Measurements from ENCODE around the gene NRDC. TPM values are rescaled to one million over a fixed set of nuclear protein-coding genes. Genes with fewer than 3 reads are reported as not detected.

NRDC gene
- total and polyA plus RNA-seq, 4 donors: 47.7 to 115 (median 96.1) TPM

GRCh38 chr1:51744506-51745303 is 133.8 kb downstream of the NRDC start:
- Histone ChIP-seq H3K4me1 (ENCODE audit: control insufficient read depth in 1 of 2, insufficient read depth in 2 of 2, low read length in 2 of 2) (no peaks in the 10 kb centered on the region), H3K4me3 (ENCODE audit: low read length in 2 of 2) (no peak overlapping the region), H3K27me3 (ENCODE audit: control insufficient read depth in 1 of 2, insufficient read depth in 2 of 2, low read length in 1 of 2) (no peaks in the 10 kb centered on the region), H3K27ac (ENCODE audit: low read depth in 1 of 2, low read length in 2 of 2) (no peak overlapping the region), H3K36me3 (ENCODE audit: control insufficient read depth in 1 of 2, insufficient read depth in 2 of 2, low read length in 1 of 2) (no peaks in the 10 kb centered on the region), H3K9me3 (ENCODE audit: control insufficient read depth, low read length) (no peaks in the 10 kb centered on the region)
- DNase-seq (no peak), ATAC-seq (ENCODE audit: low FRiP score) (no peak)
- WGBS, 2 donors: 28 to 36% methylated on average over 4 of the region's 4 CpGs
- intact Hi-C loops (cut with DNase I): no loop called here

GRCh38 chr1:51741121-51741681 is 137.3 kb downstream of the NRDC start:
- intact Hi-C loops (cut with DNase I): no loop called here
- DNase-seq (no peak), ATAC-seq (ENCODE audit: low FRiP score) (no peak)
- Histone ChIP-seq H3K36me3 (ENCODE audit: control insufficient read depth in 1 of 2, insufficient read depth in 2 of 2, low read length in 1 of 2) (no peaks in the 10 kb centered on the region), H3K4me1 (ENCODE audit: control insufficient read depth in 1 of 2, insufficient read depth in 2 of 2, low read length in 2 of 2) (no peaks in the 10 kb centered on the region), H3K4me3 (ENCODE audit: low read length in 2 of 2) (no peak overlapping the region), H3K27ac (ENCODE audit: low read depth in 1 of 2, low read length in 2 of 2) (no peak overlapping the region), H3K27me3 (ENCODE audit: control insufficient read depth in 1 of 2, insufficient read depth in 2 of 2, low read length in 1 of 2) (no peaks in the 10 kb centered on the region), H3K9me3 (ENCODE audit: control insufficient read depth, low read length) (no peaks in the 10 kb centered on the region)
- WGBS, 2 donors: 94 to 95% methylated on average over 1 of the region's 1 CpG

- Histone ChIP-seq H3K27ac (ENCODE audit: low read depth in 1 of 2, low read length in 2 of 2) (no peak overlapping the region), H3K4me1 (ENCODE audit: control insufficient read depth in 1 of 2, insufficient read depth in 2 of 2, low read length in 2 of 2) (no peaks in the 10 kb centered on the region), H3K9me3 (ENCODE audit: control insufficient read depth, low read length) (no peaks in the 10 kb centered on the region), H3K4me3 (ENCODE audit: low read length in 2 of 2) (no peak overlapping the region), H3K27me3 (ENCODE audit: control insufficient read depth in 1 of 2, insufficient read depth in 2 of 2, low read length in 1 of 2) (no peaks in the 10 kb centered on the region), H3K36me3 (ENCODE audit: control insufficient read depth in 1 of 2, insufficient read depth in 2 of 2, low read length in 1 of 2) (no peaks in the 10 kb centered on the region)
- no peak for ATAC-seq (ENCODE audit: low FRiP score)
- intact Hi-C loops (cut with DNase I): no loop called here
- DNase-seq: no peak
- 85 to 88% methylated on average over 3 of the region's 3 CpGs for WGBS, 2 donors
Measured at GRCh38 chr1:51740652-51741051, 137.9 kb downstream of the NRDC start.

Small RNA genes lying within 50 kb of the gene (microRNA-seq; reads per million reads assigned to microRNA genes)
- 0 reads per million in 2 donors for gene MIR761

Other genes with a start within 250 kb of the NRDC start
- gene RAB3B, start 112.0 kb upstream of the NRDC start, total RNA-seq: under 1 TPM; 0.03 TPM
- under 1 TPM; 0.05 to 0.13 TPM for gene RAB3B, start 112.0 kb upstream of the NRDC start, polyA plus RNA-seq
- gene KTI12, start 155.1 kb upstream of the NRDC start, total RNA-seq: 1 to 10 TPM; 7.7 to 7.9 TPM
- gene KTI12, start 155.1 kb upstream of the NRDC start, polyA plus RNA-seq: 1 to 10 TPM; 2.0 to 6.4 TPM
- gene TXNDC12, start 176.5 kb upstream of the NRDC start, total RNA-seq: 10 to 100 TPM; 27.1 to 46.5 TPM
- 10 to 100 TPM; 20.9 to 30.3 TPM for gene TXNDC12, start 176.5 kb upstream of the NRDC start, polyA plus RNA-seq
- 10 to 100 TPM; 35.0 to 41.4 TPM for gene BTF3L4, start 177.6 kb upstream of the NRDC start, total RNA-seq
- 10 to 100 TPM; 33.6 to 45.3 TPM for gene BTF3L4, start 177.6 kb upstream of the NRDC start, polyA plus RNA-seq